B cell (primary cell): ENCODE measurements around the gene CCDC175.

Experiments
- EZH2 ChIP-seq: IDR thresholded peaks from 2 replicates; pipeline ENCODE4 v1.6.1; 2012; ENCODE audit warnings: borderline replicate concordance, low read depth, mild to moderate bottlenecking, moderate library complexity, low read length; ENCODE audit not compliant: insufficient read depth, poor library complexity, severe bottlenecking
- TF ChIP-seq, protein P1 (sequence below): fragments of 200-600 bp; IDR thresholded peaks from one replicate; pipeline ENCODE4 v1.8.0; 2022; ENCODE audit warnings: antibody characterized with exemption, mild to moderate bottlenecking

GRCh38 chr14:59483819-59484638 lies 92.6 kb downstream of the CCDC175 start, which contains the start of the genes JKAMP and L3HYPDH:
- TF ChIP-seq, protein P1, sequence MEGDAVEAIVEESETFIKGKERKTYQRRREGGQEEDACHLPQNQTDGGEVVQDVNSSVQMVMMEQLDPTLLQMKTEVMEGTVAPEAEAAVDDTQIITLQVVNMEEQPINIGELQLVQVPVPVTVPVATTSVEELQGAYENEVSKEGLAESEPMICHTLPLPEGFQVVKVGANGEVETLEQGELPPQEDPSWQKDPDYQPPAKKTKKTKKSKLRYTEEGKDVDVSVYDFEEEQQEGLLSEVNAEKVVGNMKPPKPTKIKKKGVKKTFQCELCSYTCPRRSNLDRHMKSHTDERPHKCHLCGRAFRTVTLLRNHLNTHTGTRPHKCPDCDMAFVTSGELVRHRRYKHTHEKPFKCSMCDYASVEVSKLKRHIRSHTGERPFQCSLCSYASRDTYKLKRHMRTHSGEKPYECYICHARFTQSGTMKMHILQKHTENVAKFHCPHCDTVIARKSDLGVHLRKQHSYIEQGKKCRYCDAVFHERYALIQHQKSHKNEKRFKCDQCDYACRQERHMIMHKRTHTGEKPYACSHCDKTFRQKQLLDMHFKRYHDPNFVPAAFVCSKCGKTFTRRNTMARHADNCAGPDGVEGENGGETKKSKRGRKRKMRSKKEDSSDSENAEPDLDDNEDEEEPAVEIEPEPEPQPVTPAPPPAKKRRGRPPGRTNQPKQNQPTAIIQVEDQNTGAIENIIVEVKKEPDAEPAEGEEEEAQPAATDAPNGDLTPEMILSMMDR = peak; percentile 70
- no peak for TF ChIP-seq EZH2
